Loucy (cell line): ENCODE data around the gene KBTBD2.
"Not testable (repeated sequence)": the region's sequence is repeated elsewhere in the genome, so short reads cannot be mapped to it uniquely, and the experiment has no call there.

Experiments used
- CTCF ChIP-seq: fragments of 200-600 bp; sonication (generic); conservative IDR thresholded peaks from 2 replicates; pipeline ENCODE4 v1.5.1; 2014; ENCODE audit warnings: mild to moderate bottlenecking, antibody characterized with exemption, low read length
- EZH2phosphoT487 ChIP-seq: fragments of 200-600 bp; IDR thresholded peaks from 2 replicates; pipeline ENCODE4 v1.6.1; 2018; ENCODE audit warnings: antibody characterized with exemption, mild to moderate bottlenecking, moderate library complexity, borderline replicate concordance

DNA sequence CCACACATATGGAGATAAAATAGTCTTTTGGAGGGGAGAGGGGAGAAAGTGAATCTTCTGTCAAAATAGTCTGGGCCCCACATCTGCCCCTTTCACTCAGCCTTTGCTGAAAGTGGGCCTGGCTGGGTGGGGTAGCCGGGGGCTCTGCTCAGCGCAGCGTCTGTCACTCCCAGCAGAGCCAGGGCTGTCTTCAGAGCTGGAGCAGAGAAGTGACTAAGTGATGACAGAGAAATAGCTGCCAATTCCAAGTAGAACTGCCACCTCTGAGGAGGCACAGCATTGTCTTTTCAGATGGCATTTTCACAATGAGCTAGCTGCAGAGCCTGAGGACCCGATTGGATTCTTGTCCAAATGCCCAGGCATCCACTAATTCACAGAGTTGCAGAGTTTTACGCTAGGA lies 34.5 kb downstream of the KBTBD2 start:
- TF ChIP-seq CTCF, EZH2phosphoT487: not testable (repeated sequence)
